Left renal cortex interstitium (tissue), 4 donors: ENCODE results near the gene DPP7. TPM values are rescaled to one million over a fixed set of nuclear protein-coding genes. Genes with fewer than 3 reads are reported as not detected.
A peak's percentile ranks its signal among the peaks of the same experiment; 100 is the strongest.
"Not testable (repeated sequence)": the region's sequence is repeated elsewhere in the genome, so short reads cannot be mapped to it uniquely, and the experiment has no call there.

Source experiments
- DNase-seq, 4 donors: peaks; one replicate each; pipeline ENCODE4 v3.0.0-alpha.2; 2013; ENCODE audit warnings: low read depth in 4 of 4, low spot score in 2 of 4, missing footprints in 1 of 4
- polyA plus RNA-seq, 4 donors: library from polyadenylated mRNA; unstranded; fragments of 120-200 nt; gene quantifications; one replicate each; pipeline ENCODE4 v1.2.1, GENCODE V29; 2013; ENCODE audit not compliant: insufficient read length in 4 of 4

The DPP7 gene
- polyA plus RNA-seq, 4 donors, result 14.5 to 31.9 (median 25.1) TPM

GRCh38 chr9:137077010-137077747, 37.4 kb downstream of the DPP7 start, which contains the start of gene UAP1L1:
Gene UAP1L1 (plus strand): TSS chr9:137077517. CDS start chr9:137077533, 16 bp downstream.
- no peak for DNase-seq

- no peak for DNase-seq
Measured at GRCh38 chr9:137076636-137077009, 37.9 kb downstream of the DPP7 start.

GRCh38 chr9:137075275-137075775, 39.2 kb downstream of the DPP7 start:
- DNase-seq, result no peak

- DNase-seq, result no peak
Measured at GRCh38 chr9:137074657-137075274, 39.8 kb downstream of the DPP7 start.

- DNase-seq, result no peak
Measured at GRCh38 chr9:137073992-137074399, 40.5 kb downstream of the DPP7 start.

- DNase-seq, result no peak
Measured at GRCh38 chr9:137071282-137071681, 43.3 kb downstream of the DPP7 start.

GRCh38 chr9:137070906-137071275, 43.6 kb downstream of the DPP7 start:
- no peak for DNase-seq

- DNase-seq, result peak in 2 of 4 donors; percentile 66 to 79
Measured at GRCh38 chr9:137070201-137070905, 44.2 kb downstream of the DPP7 start, which contains the start of gene SAPCD2. Gene SAPCD2 (minus strand): TSS chr9:137070557. CDS start chr9:137070460, 97 bp downstream.

GRCh38 chr9:137069508-137070091, 44.9 kb downstream of the DPP7 start:
- no peak for DNase-seq

- no peak for DNase-seq
Measured at GRCh38 chr9:137068539-137069507, 45.7 kb downstream of the DPP7 start.

- no peak for DNase-seq
Measured at GRCh38 chr9:137067860-137068538, 46.5 kb downstream of the DPP7 start.

- DNase-seq, result no peak
Measured at GRCh38 chr9:137066096-137066861, 48.3 kb downstream of the DPP7 start.

- DNase-seq, result no peak
Measured at GRCh38 chr9:137065336-137065967, 49.1 kb downstream of the DPP7 start.

- DNase-seq, result no peak
Measured at GRCh38 chr9:137064880-137065164, 49.7 kb downstream of the DPP7 start.

- DNase-seq, result no peak
Measured at GRCh38 chr9:137064027-137064879, 50.3 kb downstream of the DPP7 start.

GRCh38 chr9:137063311-137064026, 51.1 kb downstream of the DPP7 start:
- DNase-seq, result no peak

- DNase-seq, result not testable (repeated sequence)
Measured at GRCh38 chr9:137062798-137063197, 51.7 kb downstream of the DPP7 start.
